HEK293 (cell line): ENCODE results near the gene HSPB8.
"Not testable (repeated sequence)": the region's sequence is repeated elsewhere in the genome, so short reads cannot be mapped to it uniquely, and the experiment has no call there.

Experiments
- CTCF ChIA-PET: fragments of 350-600 bp; formaldehyde crosslinking; extraction: SDS; loops from one replicate; lab custom pipeline; 2021; ENCODE audit warnings: antibody characterized with exemption; lab: Yijun Ruan, JAX
- POLR2A ChIA-PET: fragments of 300-600 bp; formaldehyde crosslinking; extraction: SDS; loops from one replicate; lab custom pipeline; 2020; ENCODE audit warnings: antibody characterized with exemption, inconsistent platforms; lab: Yijun Ruan, JAX
- H3K27ac ChIP-seq: fragments of 200-500 bp; sonication (Bioruptor generic); 2 replicates; pipeline ENCODE4 v1.5.1; 2014; ENCODE audit warnings: low read depth, low read length, control low read depth, inconsistent platforms; ENCODE audit errors: extremely low read depth
- H3K36me3 ChIP-seq, 2 experiments: fragments of 200-500 bp in 1 of 2; sonication (Bioruptor generic) in 1 of 2; 1 replicate in 1 of 2; 2 replicates in 1 of 2; pipeline ENCODE4 v1.5.1; 2014 to 2017; ENCODE audit warnings: inconsistent platforms in 2 of 2, low read length in 2 of 2; ENCODE audit not compliant: control insufficient read depth in 2 of 2, insufficient read depth in 1 of 2
- H3K4me1 ChIP-seq: fragments of 200-500 bp; sonication (Bioruptor generic); 2 replicates; pipeline ENCODE4 v1.5.1; 2014; ENCODE audit warnings: mild to moderate bottlenecking, low read length, inconsistent platforms; ENCODE audit not compliant: control insufficient read depth, insufficient read depth
- H3K4me3 ChIP-seq: 2 replicates; pipeline ENCODE4 v1.5.1; 2011; ENCODE audit warnings: low read depth, mild to moderate bottlenecking, control low read depth, low read length, moderate library complexity
- H3K9me3 ChIP-seq: fragments of 200-500 bp; sonication (Bioruptor generic); 2 replicates; pipeline ENCODE4 v1.5.1; 2014; ENCODE audit warnings: low read depth, low read length, inconsistent platforms; ENCODE audit not compliant: control insufficient read depth, insufficient read depth
- ZIC2 ChIP-seq: fragments of 450-650 bp; formaldehyde crosslinking; IDR thresholded peaks from 2 replicates; pipeline ENCODE4 v1.5.1; 2016; ENCODE audit warnings: missing biosample characterization, missing genetic modification characterization
- ZNF112 ChIP-seq: fragments of 450-650 bp; formaldehyde crosslinking; IDR thresholded peaks from 2 replicates; pipeline ENCODE4 v1.5.0; 2017; ENCODE audit warnings: missing biosample characterization, missing genetic modification characterization
- ZNF114 ChIP-seq: fragments of 450-650 bp; formaldehyde crosslinking; IDR thresholded peaks from 2 replicates; pipeline ENCODE4 v1.5.0; 2017; ENCODE audit warnings: missing biosample characterization, missing genetic modification characterization
- ZNF138 ChIP-seq: fragments of 450-650 bp; formaldehyde crosslinking; IDR thresholded peaks from 2 replicates; pipeline ENCODE4 v1.5.1; 2016; ENCODE audit warnings: missing biosample characterization, missing genetic modification characterization, borderline replicate concordance
- ZNF157 ChIP-seq: fragments of 450-650 bp; formaldehyde crosslinking; IDR thresholded peaks from 2 replicates; pipeline ENCODE4 v1.5.1; 2016; ENCODE audit warnings: missing biosample characterization, missing genetic modification characterization
- ZNF248 ChIP-seq: fragments of 450-650 bp; formaldehyde crosslinking; IDR thresholded peaks from 2 replicates; pipeline ENCODE4 v1.5.1; 2017; ENCODE audit warnings: missing biosample characterization, missing genetic modification characterization
- ZNF530 ChIP-seq: fragments of 450-650 bp; formaldehyde crosslinking; IDR thresholded peaks from 2 replicates; pipeline ENCODE4 v1.5.1; 2016; ENCODE audit warnings: low read depth, missing biosample characterization, missing genetic modification characterization
- ZNF596 ChIP-seq: fragments of 450-650 bp; IDR thresholded peaks from 2 replicates; pipeline ENCODE4 v1.5.0; 2018; ENCODE audit warnings: missing biosample characterization, mild to moderate bottlenecking, missing genetic modification characterization, moderate library complexity
- ZNF777 ChIP-seq: fragments of 450-650 bp; formaldehyde crosslinking; IDR thresholded peaks from 2 replicates; pipeline ENCODE4 v1.5.1; 2017; ENCODE audit warnings: missing biosample characterization, missing genetic modification characterization, borderline replicate concordance
- TF ChIP-seq, protein P1 (sequence below): fragments of 450-650 bp; formaldehyde crosslinking; IDR thresholded peaks from 2 replicates; pipeline ENCODE4 v1.5.1; 2016; ENCODE audit warnings: missing biosample characterization, missing genetic modification characterization
- TF ChIP-seq, protein P2 (sequence below): fragments of 450-650 bp; formaldehyde crosslinking; IDR thresholded peaks from 2 replicates; pipeline ENCODE4 v1.5.1; 2016; ENCODE audit warnings: missing biosample characterization, missing genetic modification characterization
- TF ChIP-seq, protein P3 (sequence below): fragments of 450-650 bp; formaldehyde crosslinking; IDR thresholded peaks from 2 replicates; pipeline ENCODE4 v1.5.1; 2016; ENCODE audit warnings: missing biosample characterization, missing genetic modification characterization, low read depth
- TF ChIP-seq, protein P4 (sequence below): fragments of 450-650 bp; formaldehyde crosslinking; IDR thresholded peaks from 2 replicates; pipeline ENCODE4 v1.5.1; 2016; ENCODE audit warnings: missing biosample characterization, missing genetic modification characterization
- TF ChIP-seq, protein P5 (sequence below): fragments of 450-650 bp; formaldehyde crosslinking; IDR thresholded peaks from 2 replicates; pipeline ENCODE4 v1.5.1; 2017; ENCODE audit warnings: missing biosample characterization, missing genetic modification characterization

Gene HSPB8

DNA sequence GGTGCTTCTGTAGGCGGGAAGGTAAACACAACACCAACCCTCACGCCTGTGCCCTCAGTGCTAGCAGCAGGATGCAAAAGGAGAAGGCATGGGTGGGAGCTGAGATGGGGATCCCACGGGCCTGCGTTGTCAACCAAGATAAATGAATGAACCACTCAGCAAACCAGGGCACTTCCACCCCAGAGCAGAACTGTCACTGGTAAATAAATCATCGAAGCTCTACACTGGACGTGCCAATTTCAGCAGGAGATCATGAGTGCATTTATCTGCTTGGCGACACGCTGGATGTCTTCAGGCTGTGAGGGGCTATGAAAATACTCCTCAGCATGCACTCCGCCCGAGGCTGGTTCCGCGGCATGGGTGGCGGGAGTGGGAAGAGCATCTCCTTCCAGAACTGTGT is 33.2 kb downstream of the HSPB8 start (continued):
- TF ChIP-seq, protein P1, sequence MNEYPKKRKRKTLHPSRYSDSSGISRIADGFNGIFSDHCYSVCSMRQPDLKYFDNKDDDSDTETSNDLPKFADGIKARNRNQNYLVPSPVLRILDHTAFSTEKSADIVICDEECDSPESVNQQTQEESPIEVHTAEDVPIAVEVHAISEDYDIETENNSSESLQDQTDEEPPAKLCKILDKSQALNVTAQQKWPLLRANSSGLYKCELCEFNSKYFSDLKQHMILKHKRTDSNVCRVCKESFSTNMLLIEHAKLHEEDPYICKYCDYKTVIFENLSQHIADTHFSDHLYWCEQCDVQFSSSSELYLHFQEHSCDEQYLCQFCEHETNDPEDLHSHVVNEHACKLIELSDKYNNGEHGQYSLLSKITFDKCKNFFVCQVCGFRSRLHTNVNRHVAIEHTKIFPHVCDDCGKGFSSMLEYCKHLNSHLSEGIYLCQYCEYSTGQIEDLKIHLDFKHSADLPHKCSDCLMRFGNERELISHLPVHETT: no peak
- TF ChIP-seq ZNF777 (tag by site-specific recombination): no peak

DNA sequence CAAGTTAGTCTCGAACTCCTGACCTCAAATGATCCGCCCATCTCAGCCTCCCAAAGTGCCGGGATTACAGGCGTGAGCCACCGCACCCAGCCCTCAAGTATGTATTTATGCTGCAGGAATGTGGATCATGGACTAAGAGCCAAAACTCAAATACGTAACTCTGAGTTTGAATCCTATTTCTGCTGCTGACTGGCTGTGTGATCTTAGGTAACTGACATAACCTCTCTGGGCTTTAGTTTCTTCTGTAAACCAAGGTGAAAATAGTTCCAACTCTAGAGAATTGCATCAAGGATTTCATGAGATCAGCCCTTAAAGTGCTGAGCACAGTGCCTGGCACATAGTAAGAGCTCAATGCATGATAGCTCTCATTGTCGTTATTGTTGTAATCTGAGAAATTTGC is 37.4 kb downstream of the HSPB8 start:
- Histone ChIP-seq H3K36me3 (no peaks in the 10 kb centered on the region), H3K4me1 (no peaks in the 10 kb centered on the region), H3K4me3 (no peak overlapping the region), H3K27ac (no peak overlapping the region), H3K9me3 (no peaks in the 10 kb centered on the region)
- no peak for TF ChIP-seq ZNF530 (tag by site-specific recombination)
- no peak for TF ChIP-seq ZNF596 (tag by site-specific recombination)
- no peak for TF ChIP-seq ZNF138
- TF ChIP-seq, protein P2, sequence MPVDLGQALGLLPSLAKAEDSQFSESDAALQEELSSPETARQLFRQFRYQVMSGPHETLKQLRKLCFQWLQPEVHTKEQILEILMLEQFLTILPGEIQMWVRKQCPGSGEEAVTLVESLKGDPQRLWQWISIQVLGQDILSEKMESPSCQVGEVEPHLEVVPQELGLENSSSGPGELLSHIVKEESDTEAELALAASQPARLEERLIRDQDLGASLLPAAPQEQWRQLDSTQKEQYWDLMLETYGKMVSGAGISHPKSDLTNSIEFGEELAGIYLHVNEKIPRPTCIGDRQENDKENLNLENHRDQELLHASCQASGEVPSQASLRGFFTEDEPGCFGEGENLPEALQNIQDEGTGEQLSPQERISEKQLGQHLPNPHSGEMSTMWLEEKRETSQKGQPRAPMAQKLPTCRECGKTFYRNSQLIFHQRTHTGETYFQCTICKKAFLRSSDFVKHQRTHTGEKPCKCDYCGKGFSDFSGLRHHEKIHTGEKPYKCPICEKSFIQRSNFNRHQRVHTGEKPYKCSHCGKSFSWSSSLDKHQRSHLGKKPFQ (tag by site-specific recombination): no peak
- TF ChIP-seq ZNF157 (tag by site-specific recombination): no peak
- no peak for TF ChIP-seq ZIC2 (tag by site-specific recombination)
- TF ChIP-seq, protein P3, sequence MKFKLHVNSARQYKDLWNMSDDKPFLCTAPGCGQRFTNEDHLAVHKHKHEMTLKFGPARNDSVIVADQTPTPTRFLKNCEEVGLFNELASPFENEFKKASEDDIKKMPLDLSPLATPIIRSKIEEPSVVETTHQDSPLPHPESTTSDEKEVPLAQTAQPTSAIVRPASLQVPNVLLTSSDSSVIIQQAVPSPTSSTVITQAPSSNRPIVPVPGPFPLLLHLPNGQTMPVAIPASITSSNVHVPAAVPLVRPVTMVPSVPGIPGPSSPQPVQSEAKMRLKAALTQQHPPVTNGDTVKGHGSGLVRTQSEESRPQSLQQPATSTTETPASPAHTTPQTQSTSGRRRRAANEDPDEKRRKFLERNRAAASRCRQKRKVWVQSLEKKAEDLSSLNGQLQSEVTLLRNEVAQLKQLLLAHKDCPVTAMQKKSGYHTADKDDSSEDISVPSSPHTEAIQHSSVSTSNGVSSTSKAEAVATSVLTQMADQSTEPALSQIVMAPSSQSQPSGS: no peak
- TF ChIP-seq, protein P4, sequence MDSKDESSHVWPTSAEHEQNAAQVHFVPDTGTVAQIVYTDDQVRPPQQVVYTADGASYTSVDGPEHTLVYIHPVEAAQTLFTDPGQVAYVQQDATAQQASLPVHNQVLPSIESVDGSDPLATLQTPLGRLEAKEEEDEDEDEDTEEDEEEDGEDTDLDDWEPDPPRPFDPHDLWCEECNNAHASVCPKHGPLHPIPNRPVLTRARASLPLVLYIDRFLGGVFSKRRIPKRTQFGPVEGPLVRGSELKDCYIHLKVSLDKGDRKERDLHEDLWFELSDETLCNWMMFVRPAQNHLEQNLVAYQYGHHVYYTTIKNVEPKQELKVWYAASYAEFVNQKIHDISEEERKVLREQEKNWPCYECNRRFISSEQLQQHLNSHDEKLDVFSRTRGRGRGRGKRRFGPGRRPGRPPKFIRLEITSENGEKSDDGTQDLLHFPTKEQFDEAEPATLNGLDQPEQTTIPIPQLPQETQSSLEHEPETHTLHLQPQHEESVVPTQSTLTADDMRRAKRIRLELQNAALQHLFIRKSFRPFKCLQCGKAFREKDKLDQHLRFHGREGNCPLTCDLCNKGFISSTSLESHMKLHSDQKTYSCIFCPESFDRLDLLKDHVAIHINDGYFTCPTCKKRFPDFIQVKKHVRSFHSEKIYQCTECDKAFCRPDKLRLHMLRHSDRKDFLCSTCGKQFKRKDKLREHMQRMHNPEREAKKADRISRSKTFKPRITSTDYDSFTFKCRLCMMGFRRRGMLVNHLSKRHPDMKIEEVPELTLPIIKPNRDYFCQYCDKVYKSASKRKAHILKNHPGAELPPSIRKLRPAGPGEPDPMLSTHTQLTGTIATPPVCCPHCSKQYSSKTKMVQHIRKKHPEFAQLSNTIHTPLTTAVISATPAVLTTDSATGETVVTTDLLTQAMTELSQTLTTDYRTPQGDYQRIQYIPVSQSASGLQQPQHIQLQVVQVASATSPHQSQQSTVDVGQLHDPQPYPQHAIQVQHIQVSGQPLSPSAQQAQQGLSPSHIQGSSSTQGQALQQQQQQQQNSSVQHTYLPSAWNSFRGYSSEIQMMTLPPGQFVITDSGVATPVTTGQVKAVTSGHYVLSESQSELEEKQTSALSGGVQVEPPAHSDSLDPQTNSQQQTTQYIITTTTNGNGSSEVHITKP (tag by site-specific recombination): no peak
- CTCF ChIA-PET: interaction anchor here (0.7 kb wide), 1 partner anchor 229 kb away, joined by 3 read pairs; no protein-coding TSS in a partner anchor
- POLR2A ChIA-PET: no interaction called here

DNA sequence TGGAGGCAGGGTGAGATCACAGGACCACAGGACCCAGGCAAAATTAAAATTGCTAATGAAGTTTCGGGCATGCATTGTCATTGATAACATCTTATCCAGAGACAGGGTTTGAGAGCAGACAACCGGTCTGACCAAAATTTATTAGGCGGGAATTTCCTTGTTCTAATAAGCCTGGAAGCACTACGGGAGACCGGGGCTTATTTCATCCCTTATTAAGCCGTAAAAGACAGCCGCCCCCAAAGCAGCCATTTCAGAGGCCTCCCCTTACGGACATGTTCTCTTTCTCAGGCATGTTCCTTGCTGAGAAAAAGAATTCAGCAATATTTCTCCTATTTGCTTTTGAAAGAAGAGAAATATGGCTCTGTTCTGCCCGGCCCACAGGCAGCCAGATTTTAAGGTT is 40.1 kb downstream of the HSPB8 start:
- H3K27ac ChIP-seq, CTCF ChIA-PET: not testable (repeated sequence)

DNA sequence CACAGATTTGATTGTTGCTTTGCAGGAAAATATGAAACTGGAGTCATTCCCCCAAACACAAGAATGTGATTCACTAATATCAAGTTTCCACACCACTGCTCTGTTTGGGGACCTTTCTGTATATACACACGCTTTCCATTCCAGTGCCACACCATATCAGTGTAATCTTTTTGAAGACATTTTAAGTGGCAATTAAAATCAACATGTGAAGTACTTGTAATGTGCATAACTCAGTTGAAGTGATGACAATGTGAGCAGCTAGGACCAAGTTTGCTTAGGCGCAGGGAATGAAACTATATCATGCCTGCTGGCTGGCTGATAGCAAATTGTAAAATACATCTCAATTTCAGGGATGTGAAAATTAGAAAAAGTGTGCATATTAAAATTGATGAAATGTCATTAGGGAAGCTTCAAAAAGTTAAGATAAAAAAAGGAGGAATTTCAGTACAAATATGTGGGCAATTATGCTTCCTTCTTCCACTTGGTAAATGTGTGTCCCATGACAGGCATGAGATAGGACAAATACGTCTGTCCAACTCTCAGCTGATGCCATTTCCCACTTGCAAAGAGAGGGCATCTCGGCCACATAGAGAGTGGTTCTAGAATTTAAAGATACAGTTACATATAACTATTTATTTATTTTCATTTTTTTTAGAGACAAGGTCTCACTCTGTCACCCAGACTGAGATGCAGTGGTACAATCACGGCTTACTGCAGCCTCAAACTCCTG is 43.7 kb downstream of the HSPB8 start:
- CTCF ChIA-PET: interaction anchor here (0.5 to 0.6 kb wide), 2 partner anchors 12 to 190 kb away, joined by 3 read pairs; no protein-coding TSS in a partner anchor
- no peaks in the 10 kb centered on the region for H3K9me3 ChIP-seq
- no peaks in the 10 kb centered on the region for H3K36me3 ChIP-seq
- H3K4me3 ChIP-seq: no peak overlapping the region
- TF ChIP-seq ZNF248 (tag by site-specific recombination) (no peak), ZNF114 (tag by site-specific recombination) (no peak), ZNF112 (tag by site-specific recombination) (no peak)
- TF ChIP-seq, protein P5, sequence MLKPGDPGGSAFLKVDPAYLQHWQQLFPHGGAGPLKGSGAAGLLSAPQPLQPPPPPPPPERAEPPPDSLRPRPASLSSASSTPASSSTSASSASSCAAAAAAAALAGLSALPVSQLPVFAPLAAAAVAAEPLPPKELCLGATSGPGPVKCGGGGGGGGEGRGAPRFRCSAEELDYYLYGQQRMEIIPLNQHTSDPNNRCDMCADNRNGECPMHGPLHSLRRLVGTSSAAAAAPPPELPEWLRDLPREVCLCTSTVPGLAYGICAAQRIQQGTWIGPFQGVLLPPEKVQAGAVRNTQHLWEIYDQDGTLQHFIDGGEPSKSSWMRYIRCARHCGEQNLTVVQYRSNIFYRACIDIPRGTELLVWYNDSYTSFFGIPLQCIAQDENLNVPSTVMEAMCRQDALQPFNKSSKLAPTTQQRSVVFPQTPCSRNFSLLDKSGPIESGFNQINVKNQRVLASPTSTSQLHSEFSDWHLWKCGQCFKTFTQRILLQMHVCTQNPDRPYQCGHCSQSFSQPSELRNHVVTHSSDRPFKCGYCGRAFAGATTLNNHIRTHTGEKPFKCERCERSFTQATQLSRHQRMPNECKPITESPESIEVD (tag by site-specific recombination): no peak
- POLR2A ChIA-PET: no interaction called here
- H3K4me1 ChIP-seq: no peaks in the 10 kb centered on the region
- H3K27ac ChIP-seq: no peak overlapping the region

More for the DNA sequence above, 40.1 kb downstream of the HSPB8 start:
- H3K4me3 ChIP-seq, H3K4me1 ChIP-seq, POLR2A ChIA-PET, H3K9me3 ChIP-seq, H3K36me3 ChIP-seq: not testable (repeated sequence)
